GM04504 (cell line): ENCODE measurements around the gene HMGB2.

Source experiments
- DNase-seq: peaks from one replicate; pipeline ENCODE4 v3.0.0-alpha.2; 2012; ENCODE audit warnings: low read depth

HMGB2 gene

GRCh38 chr4:173334891-173335752 lies 964 bp upstream of the HMGB2 start:
- peak; percentile 58 for DNase-seq

- no peak for DNase-seq
These were observed 487 bp downstream of the HMGB2 start for GRCh38 chr4:173333658-173334084.

GRCh38 chr4:173332963-173333657 lies 1.0 kb downstream of the HMGB2 start:
- no peak for DNase-seq

- no peak for DNase-seq
These were observed 2.1 kb downstream of the HMGB2 start for GRCh38 chr4:173332021-173332487.

GRCh38 chr4:173330590-173330989 lies 3.6 kb downstream of the HMGB2 start:
- no peak for DNase-seq

GRCh38 chr4:173328236-173328901 lies 5.8 kb downstream of the HMGB2 start:
- no peak for DNase-seq

GRCh38 chr4:173325007-173325736 lies 9.0 kb downstream of the HMGB2 start:
- no peak for DNase-seq

- no peak for DNase-seq
These were observed 14.5 kb downstream of the HMGB2 start for GRCh38 chr4:173319696-173320095.

- peak; percentile 12 for DNase-seq
These were observed 15.4 kb downstream of the HMGB2 start for GRCh38 chr4:173318648-173319211.

- DNase-seq = no peak
These were observed 15.9 kb downstream of the HMGB2 start for GRCh38 chr4:173318240-173318639.

- no peak for DNase-seq
These were observed 17.2 kb downstream of the HMGB2 start for GRCh38 chr4:173317004-173317403.

- no peak for DNase-seq
These were observed 18.1 kb downstream of the HMGB2 start for GRCh38 chr4:173316060-173316459.

- DNase-seq = no peak
These were observed 19.4 kb downstream of the HMGB2 start for GRCh38 chr4:173314715-173315114.

- no peak for DNase-seq
These were observed 22.8 kb downstream of the HMGB2 start for GRCh38 chr4:173311368-173311767.

GRCh38 chr4:173307778-173308177 lies 26.4 kb downstream of the HMGB2 start:
- DNase-seq = no peak

GRCh38 chr4:173301518-173302201 lies 32.5 kb downstream of the HMGB2 start:
- no peak for DNase-seq

- DNase-seq = no peak
These were observed 39.7 kb downstream of the HMGB2 start for GRCh38 chr4:173294444-173294843.

- no peak for DNase-seq
These were observed 40.5 kb downstream of the HMGB2 start for GRCh38 chr4:173293663-173294062.

GRCh38 chr4:173291899-173292298 lies 42.3 kb downstream of the HMGB2 start:
- no peak for DNase-seq

- no peak for DNase-seq
These were observed 44.8 kb downstream of the HMGB2 start for GRCh38 chr4:173289353-173289727.
